GM18867 (cell line): Measurements from ENCODE around the gene NDUFS8.

Source experiments
- ATAC-seq: cut with Tn5 transposase; IDR thresholded peaks from one replicate; pipeline ENCODE4 v1.9.1; 2021; ENCODE audit warnings: mild to moderate bottlenecking, moderate library complexity; ENCODE audit not compliant: unreplicated experiment

NDUFS8 gene

GRCh38 chr11:68074584-68075352 is 44.3 kb downstream of the NDUFS8 start:
- no peak for ATAC-seq

- ATAC-seq: no peak
Observed at GRCh38 chr11:68076371-68077042, 46.0 kb downstream of the NDUFS8 start.

- peak; percentile 67 for ATAC-seq
Observed at GRCh38 chr11:68077617-68078582, 47.4 kb downstream of the NDUFS8 start.

- no peak for ATAC-seq
Observed at GRCh38 chr11:68080860-68081259, 50.4 kb downstream of the NDUFS8 start.

GRCh38 chr11:68081691-68082090 is 51.2 kb downstream of the NDUFS8 start:
- ATAC-seq: no peak

- no peak for ATAC-seq
Observed at GRCh38 chr11:68082481-68082880, 52.0 kb downstream of the NDUFS8 start.

- ATAC-seq: no peak
Observed at GRCh38 chr11:68083517-68083916, 53.0 kb downstream of the NDUFS8 start.
